ENCODE data around the gene C2orf81. TPM values are rescaled to one million over a fixed set of nuclear protein-coding genes. Genes with fewer than 3 reads are reported as not detected.

The C2orf81 gene
- total and polyA plus RNA-seq, 10 donors, result 1.7 to 5.7 (median 3.1) TPM

GRCh38 chr2:74418312-74418711, 3.1 kb downstream of the C2orf81 start:
- peaks cover 0 to 21% (median 0%) of the 10 kb centered on the region in 7 donors for H3K27me3 ChIP-seq (replicated peaks in 1 of 7)
- 71 to 92% (median 83%) methylated on average over 27 of the region's 27 CpGs for WGBS, 5 donors
- no peaks in the 10 kb centered on the region for H3K9me3 ChIP-seq
- H3K27ac ChIP-seq, result no peak overlapping the region
- peaks cover 15 to 82% (median 60%) of the 10 kb centered on the region in 6 donors for H3K4me1 ChIP-seq
- intact Hi-C loops (cut with DNase I; ENCODE audit: low total_unique reads), result no loop called here
- TF ChIP-seq CTCF (IDR thresholded peaks at IDR 0.05 in 8 of 11, conservative IDR thresholded peaks at IDR 0.05 in 3 of 11) (no peak), POLR2AphosphoS5 (IDR thresholded peaks at IDR 0.05) (no peak), POLR2A (IDR thresholded peaks at IDR 0.05) (no peak)
- H3K36me3 ChIP-seq, result no peaks in the 10 kb centered on the region
- no peak for DNase-seq
- no peak overlapping the region for H3K4me3 ChIP-seq

GRCh38 chr2:74417763-74418162, 3.7 kb downstream of the C2orf81 start:
- H3K4me1 ChIP-seq, result peaks cover 15 to 84% (median 62%) of the 10 kb centered on the region in 6 donors
- DNase-seq, result no peak
- H3K4me3 ChIP-seq, result no peak overlapping the region
- no peak for TF ChIP-seq CTCF (IDR thresholded peaks at IDR 0.05 in 8 of 11, conservative IDR thresholded peaks at IDR 0.05 in 3 of 11)
- no peak for TF ChIP-seq POLR2AphosphoS5 (IDR thresholded peaks at IDR 0.05)
- TF ChIP-seq POLR2A (IDR thresholded peaks at IDR 0.05), result no peak
- H3K9me3 ChIP-seq, result no peaks in the 10 kb centered on the region
- no peak overlapping the region for H3K27ac ChIP-seq
- 84 to 95% (median 87%) methylated on average over 5 to 6 of the region's 6 CpGs for WGBS, 5 donors
- H3K36me3 ChIP-seq, result no peaks in the 10 kb centered on the region
- H3K27me3 ChIP-seq (replicated peaks in 1 of 7), result peaks cover 0 to 21% (median 0%) of the 10 kb centered on the region in 7 donors
- intact Hi-C loops (cut with DNase I; ENCODE audit: low total_unique reads), result no loop called here

GRCh38 chr2:74417197-74417596, 4.2 kb downstream of the C2orf81 start:
- DNase-seq, result no peak
- Histone ChIP-seq H3K4me3 (no peak overlapping the region), H3K27ac (no peak overlapping the region), H3K4me1 (peaks cover 12 to 78% (median 59%) of the 10 kb centered on the region in 6 donors), H3K27me3 (replicated peaks in 1 of 7) (peaks cover 0 to 21% (median 0%) of the 10 kb centered on the region in 7 donors), H3K36me3 (no peaks in the 10 kb centered on the region), H3K9me3 (no peaks in the 10 kb centered on the region)
- 59 to 88% (median 86%) methylated on average over 3 of the region's 3 CpGs for WGBS, 5 donors
- TF ChIP-seq POLR2AphosphoS5 (IDR thresholded peaks at IDR 0.05) (no peak), CTCF (IDR thresholded peaks at IDR 0.05 in 8 of 11, conservative IDR thresholded peaks at IDR 0.05 in 3 of 11) (no peak), POLR2A (IDR thresholded peaks at IDR 0.05) (no peak)
- intact Hi-C loops (cut with DNase I; ENCODE audit: low total_unique reads), result no loop called here

- WGBS, 5 donors, result 49 to 70% (median 60%) methylated on average over 3 of the region's 3 CpGs
- Histone ChIP-seq H3K36me3 (no peaks in the 10 kb centered on the region), H3K27ac (no peak overlapping the region), H3K9me3 (no peaks in the 10 kb centered on the region), H3K4me3 (no peak overlapping the region), H3K27me3 (replicated peaks in 1 of 7) (peaks cover 0 to 21% (median 0%) of the 10 kb centered on the region in 7 donors), H3K4me1 (peaks cover 10 to 74% (median 55%) of the 10 kb centered on the region in 6 donors)
- DNase-seq, result no peak
- intact Hi-C loops (cut with DNase I; ENCODE audit: low total_unique reads), result no loop called here
- no peak for TF ChIP-seq POLR2A (IDR thresholded peaks at IDR 0.05)
- no peak for TF ChIP-seq CTCF (IDR thresholded peaks at IDR 0.05 in 8 of 11, conservative IDR thresholded peaks at IDR 0.05 in 3 of 11)
- no peak for TF ChIP-seq POLR2AphosphoS5 (IDR thresholded peaks at IDR 0.05)
Measured at GRCh38 chr2:74416778-74417177, 4.6 kb downstream of the C2orf81 start.

Data from spleen (tissue), 11 donors.